ENCODE data around the gene SIGLEC9.

The SIGLEC9 gene

DNA sequence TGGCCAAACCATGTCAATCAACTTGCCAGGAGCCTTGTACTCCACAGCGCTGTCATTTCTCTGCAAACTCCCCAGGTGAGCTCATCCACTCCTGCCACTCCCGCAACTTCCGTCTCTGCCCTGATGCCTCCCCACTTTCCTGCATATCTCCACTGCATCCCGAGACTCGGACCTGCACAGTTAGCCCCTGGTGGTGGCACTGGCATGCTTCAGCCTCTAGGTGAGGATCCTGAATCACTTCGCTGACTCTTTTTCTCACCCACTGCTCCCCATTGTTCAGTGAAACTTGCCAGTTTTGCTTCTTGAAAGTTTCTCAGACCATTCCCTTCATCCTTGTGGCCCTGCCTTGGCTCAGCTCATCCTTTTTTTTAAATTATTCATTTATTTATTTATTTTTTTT, 13.1 kb upstream of the SIGLEC9 start:
- Histone ChIP-seq H3K4me1 (ENCODE audit: insufficient read depth, low read length, severe bottlenecking) (peaks cover 14% of the 10 kb centered on the region), H3K36me3 (ENCODE audit: insufficient read depth, low read length) (no peaks in the 10 kb centered on the region), H4K20me1 (ENCODE audit: insufficient read depth, low read length) (no peaks in the 10 kb centered on the region), H3K9me3 (ENCODE audit: low read length) (no peaks in the 10 kb centered on the region), H3K4me2 (ENCODE audit: low read length) (no peak overlapping the region), H3F3A (ENCODE audit: insufficient read depth, low read length) (no peaks in the 10 kb centered on the region), H3K9ac (ENCODE audit: low read length) (no peak overlapping the region), H3K9me2 (ENCODE audit: low read depth, low read length) (no peaks in the 10 kb centered on the region), H3K79me2 (ENCODE audit: insufficient read depth, low read length) (no peaks in the 10 kb centered on the region), H2AFZ (ENCODE audit: low read length) (no peak overlapping the region), H3K27ac (ENCODE audit: low read depth, low read length, poor library complexity, severe bottlenecking) (no peak overlapping the region), H3K4me3 (ENCODE audit: low read depth, low read length, poor library complexity, severe bottlenecking) (no peak overlapping the region), H3K27me3 (ENCODE audit: insufficient read depth, low read length) (no peaks in the 10 kb centered on the region)
- no peak for TF ChIP-seq EZH2 (IDR thresholded peaks at IDR 0.05; ENCODE audit: borderline replicate concordance, low read length)
- TF ChIP-seq, protein P1, sequence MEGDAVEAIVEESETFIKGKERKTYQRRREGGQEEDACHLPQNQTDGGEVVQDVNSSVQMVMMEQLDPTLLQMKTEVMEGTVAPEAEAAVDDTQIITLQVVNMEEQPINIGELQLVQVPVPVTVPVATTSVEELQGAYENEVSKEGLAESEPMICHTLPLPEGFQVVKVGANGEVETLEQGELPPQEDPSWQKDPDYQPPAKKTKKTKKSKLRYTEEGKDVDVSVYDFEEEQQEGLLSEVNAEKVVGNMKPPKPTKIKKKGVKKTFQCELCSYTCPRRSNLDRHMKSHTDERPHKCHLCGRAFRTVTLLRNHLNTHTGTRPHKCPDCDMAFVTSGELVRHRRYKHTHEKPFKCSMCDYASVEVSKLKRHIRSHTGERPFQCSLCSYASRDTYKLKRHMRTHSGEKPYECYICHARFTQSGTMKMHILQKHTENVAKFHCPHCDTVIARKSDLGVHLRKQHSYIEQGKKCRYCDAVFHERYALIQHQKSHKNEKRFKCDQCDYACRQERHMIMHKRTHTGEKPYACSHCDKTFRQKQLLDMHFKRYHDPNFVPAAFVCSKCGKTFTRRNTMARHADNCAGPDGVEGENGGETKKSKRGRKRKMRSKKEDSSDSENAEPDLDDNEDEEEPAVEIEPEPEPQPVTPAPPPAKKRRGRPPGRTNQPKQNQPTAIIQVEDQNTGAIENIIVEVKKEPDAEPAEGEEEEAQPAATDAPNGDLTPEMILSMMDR (IDR thresholded peaks at IDR 0.05; ENCODE audit: low read length): peak; percentile 29; the same call in 1 of the 2 replicates

DNA sequence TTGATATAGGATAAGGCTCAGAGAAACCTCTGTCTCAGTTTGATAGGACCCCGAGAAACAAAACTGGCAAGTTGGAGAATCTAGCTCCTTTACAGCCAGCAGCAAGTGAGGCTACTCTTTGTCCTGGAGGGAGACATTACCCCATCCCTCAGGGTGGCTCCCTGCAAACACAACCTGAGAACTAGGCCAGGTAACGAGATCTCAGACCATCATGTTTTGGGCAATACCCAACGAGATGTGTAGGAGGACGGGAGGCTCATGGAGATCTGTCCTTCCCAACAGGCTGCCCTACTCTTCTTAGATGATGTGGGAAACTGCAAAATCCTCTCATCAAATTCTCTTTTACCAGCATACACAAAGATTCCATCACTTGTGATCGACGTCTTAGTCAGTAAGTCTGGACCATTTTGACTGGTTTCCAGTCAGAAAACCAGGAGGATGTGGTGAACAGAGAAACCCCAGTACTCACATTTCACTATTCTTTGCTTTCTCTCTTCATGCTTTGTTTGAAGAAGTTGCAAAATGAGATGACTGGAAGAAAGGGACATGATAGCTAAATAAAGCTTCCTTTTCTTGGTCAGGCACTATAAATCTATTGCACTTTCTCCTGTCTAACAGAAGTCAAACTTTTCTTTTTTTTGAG, 10.5 kb upstream of the SIGLEC9 start:
- no peak overlapping the region for H3K4me3 ChIP-seq (ENCODE audit: low read depth, low read length, poor library complexity, severe bottlenecking)
- no peak overlapping the region for H3K4me2 ChIP-seq (ENCODE audit: low read length)
- no peaks in the 10 kb centered on the region for H3K79me2 ChIP-seq (ENCODE audit: insufficient read depth, low read length)
- no peaks in the 10 kb centered on the region for H3K36me3 ChIP-seq (ENCODE audit: insufficient read depth, low read length)
- H3K27ac ChIP-seq (ENCODE audit: low read depth, low read length, poor library complexity, severe bottlenecking): no peak overlapping the region
- no peak overlapping the region for H3K9ac ChIP-seq (ENCODE audit: low read length)
- H3K27me3 ChIP-seq (ENCODE audit: insufficient read depth, low read length): no peaks in the 10 kb centered on the region
- H2AFZ ChIP-seq (ENCODE audit: low read length): no peak overlapping the region
- no peaks in the 10 kb centered on the region for H3K4me1 ChIP-seq (ENCODE audit: insufficient read depth, low read length, severe bottlenecking)
- H3K9me3 ChIP-seq (ENCODE audit: low read length): no peaks in the 10 kb centered on the region
- no peaks in the 10 kb centered on the region for H3F3A ChIP-seq (ENCODE audit: insufficient read depth, low read length)
- no peaks in the 10 kb centered on the region for H4K20me1 ChIP-seq (ENCODE audit: insufficient read depth, low read length)
- no peaks in the 10 kb centered on the region for H3K9me2 ChIP-seq (ENCODE audit: low read depth, low read length)
- TF ChIP-seq EZH2 (IDR thresholded peaks at IDR 0.05; ENCODE audit: borderline replicate concordance, low read length): no peak
- TF ChIP-seq, protein P1 (IDR thresholded peaks at IDR 0.05; ENCODE audit: low read length): no peak

DNA sequence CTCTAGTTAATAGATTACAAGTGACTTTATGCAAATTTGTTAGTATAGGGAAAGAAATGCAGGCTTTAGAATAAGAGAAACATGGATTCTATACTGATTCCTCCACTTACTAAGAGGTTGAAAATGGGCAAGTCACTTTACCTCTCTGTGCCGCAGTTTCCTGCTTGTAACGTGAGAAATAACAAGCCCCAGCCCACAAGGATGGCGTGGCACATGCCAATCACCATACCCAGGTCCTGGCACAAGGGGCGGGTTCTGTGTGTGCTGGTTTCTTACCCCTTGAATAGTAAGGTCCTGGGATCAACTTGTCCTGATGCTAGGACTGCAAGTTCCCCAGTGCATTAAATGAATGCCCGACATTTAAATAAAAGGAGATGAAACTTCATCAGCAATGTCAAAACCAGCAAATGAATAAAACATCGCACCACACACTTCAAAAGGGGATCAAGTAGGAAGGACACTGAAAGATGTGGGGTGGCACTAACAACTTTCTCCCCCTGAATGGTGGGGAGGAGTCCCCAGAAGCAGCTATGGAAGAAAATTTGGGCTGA, 7.9 kb upstream of the SIGLEC9 start:
- Histone ChIP-seq H3K27ac (ENCODE audit: low read depth, low read length, poor library complexity, severe bottlenecking) (no peak overlapping the region), H3K27me3 (ENCODE audit: insufficient read depth, low read length) (no peaks in the 10 kb centered on the region), H3F3A (ENCODE audit: insufficient read depth, low read length) (no peaks in the 10 kb centered on the region), H3K4me1 (ENCODE audit: insufficient read depth, low read length, severe bottlenecking) (no peaks in the 10 kb centered on the region), H3K36me3 (ENCODE audit: insufficient read depth, low read length) (no peaks in the 10 kb centered on the region), H3K9me2 (ENCODE audit: low read depth, low read length) (no peaks in the 10 kb centered on the region), H3K9ac (ENCODE audit: low read length) (no peak overlapping the region), H2AFZ (ENCODE audit: low read length) (no peak overlapping the region), H3K79me2 (ENCODE audit: insufficient read depth, low read length) (no peaks in the 10 kb centered on the region), H3K9me3 (ENCODE audit: low read length) (no peaks in the 10 kb centered on the region), H3K4me3 (ENCODE audit: low read depth, low read length, poor library complexity, severe bottlenecking) (no peak overlapping the region), H3K4me2 (ENCODE audit: low read length) (no peak overlapping the region), H4K20me1 (ENCODE audit: insufficient read depth, low read length) (no peaks in the 10 kb centered on the region)
- TF ChIP-seq, protein P1 (IDR thresholded peaks at IDR 0.05; ENCODE audit: low read length): no peak
- TF ChIP-seq EZH2 (IDR thresholded peaks at IDR 0.05; ENCODE audit: borderline replicate concordance, low read length): no peak
